NCI-H2029 (cell line): ENCODE results near the gene REM2.

Experiments used
- DNase-seq: peaks from one replicate; lab custom pipeline; 2025; lab: John Stamatoyannopoulos, UW

Gene REM2, protein sequence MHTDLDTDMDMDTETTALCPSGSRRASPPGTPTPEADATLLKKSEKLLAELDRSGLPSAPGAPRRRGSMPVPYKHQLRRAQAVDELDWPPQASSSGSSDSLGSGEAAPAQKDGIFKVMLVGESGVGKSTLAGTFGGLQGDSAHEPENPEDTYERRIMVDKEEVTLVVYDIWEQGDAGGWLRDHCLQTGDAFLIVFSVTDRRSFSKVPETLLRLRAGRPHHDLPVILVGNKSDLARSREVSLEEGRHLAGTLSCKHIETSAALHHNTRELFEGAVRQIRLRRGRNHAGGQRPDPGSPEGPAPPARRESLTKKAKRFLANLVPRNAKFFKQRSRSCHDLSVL

DNA sequence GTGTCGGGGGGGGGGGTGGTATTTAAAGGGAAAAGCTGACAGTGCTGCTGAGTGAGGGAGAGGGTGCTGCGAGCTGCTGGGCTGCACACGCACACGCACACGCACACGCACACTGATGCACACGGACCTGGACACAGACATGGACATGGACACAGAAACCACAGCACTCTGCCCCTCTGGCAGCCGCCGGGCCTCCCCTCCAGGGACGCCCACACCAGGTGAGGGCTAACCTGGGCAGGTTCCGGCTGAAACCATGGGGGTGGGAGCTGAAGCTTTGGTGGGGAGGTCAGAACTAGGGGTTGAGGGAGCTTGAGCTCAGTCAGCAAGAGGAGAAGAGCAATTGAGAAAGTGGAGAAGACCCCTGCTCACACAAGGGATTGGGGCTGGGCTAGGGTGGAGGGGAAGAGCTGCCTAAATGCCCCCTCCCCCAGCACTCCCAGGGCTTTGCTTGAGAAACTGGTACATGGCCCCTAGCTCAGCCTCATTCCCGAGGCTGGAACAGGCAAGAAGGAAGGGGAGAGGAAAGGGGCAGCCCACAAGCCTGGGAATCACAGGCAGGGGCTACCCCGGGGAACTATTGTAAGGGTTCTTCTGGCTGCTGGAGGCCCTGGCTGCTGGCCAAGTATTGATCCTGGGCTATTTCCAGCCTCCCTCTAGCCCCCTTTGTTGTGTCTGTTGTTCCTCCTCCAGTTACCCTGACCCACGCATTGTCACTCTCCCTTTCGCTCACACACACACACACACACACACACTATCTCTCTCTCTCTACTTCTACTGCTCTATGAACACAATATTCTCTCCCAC is at the start of gene REM2:
Gene REM2, plus strand, starts transcription at position 50 of the 804 bp plus-strand sequence. Its CDS starts 66 bp downstream, at position 116.
- peak; percentile 65 for DNase-seq

DNA sequence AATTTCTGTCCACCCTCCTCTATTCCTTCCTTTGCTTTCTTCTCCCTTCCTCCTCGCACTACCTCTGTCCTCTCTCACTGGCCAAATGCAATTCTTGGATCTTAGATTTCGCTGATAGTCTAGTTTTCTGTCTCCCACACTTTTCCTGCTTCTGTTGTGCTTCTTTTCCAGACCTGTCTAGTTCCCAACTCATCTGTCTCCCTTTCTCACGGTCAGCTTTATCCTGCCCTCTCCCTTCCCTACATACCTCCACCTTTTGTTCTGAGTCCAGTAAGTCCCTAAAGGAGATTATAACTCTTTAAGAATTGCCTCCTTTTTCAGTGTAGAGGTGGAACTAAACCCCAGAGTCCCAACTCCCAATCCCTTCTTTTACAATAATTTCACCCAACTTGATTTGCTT is 47.5 kb upstream of the REM2 start:
- no peak for DNase-seq

DNA sequence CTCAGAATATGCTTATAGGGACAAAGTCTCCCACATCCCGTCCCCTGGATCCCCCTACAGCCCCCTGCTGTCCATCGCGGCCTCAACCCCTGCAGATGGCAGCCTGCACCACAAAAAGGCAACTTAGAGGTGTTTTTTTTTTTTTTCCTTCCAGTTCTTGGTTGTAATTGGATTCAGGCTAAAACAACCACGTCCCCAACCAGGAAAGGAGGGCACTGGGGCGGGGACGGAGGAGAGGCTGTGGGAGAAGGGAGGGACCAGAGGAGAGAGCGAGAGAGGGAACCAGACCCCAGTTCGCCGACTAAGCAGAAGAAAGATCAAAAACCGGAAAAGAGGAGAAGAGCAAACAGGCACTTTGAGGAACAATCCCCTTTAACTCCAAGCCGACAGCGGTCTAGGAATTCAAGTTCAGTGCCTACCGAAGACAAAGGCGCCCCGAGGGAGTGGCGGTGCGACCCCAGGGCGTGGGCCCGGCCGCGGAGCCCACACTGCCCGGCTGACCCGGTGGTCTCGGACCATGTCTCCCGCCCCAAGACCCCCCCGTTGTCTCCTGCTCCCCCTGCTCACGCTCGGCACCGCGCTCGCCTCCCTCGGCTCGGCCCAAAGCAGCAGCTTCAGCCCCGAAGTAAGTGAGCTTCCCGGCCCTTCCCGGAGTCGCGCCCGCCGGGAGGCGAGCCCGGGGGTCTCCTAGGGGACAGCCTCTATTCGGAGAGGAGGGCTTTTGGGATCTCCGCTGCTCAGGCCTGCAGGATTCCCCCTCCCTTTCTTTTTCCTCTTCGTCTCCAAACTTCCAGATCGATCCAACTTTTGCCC is 46.5 kb upstream of the REM2 start, which contains the start of gene MMP14:
Gene MMP14, plus strand, starts transcription at position 285 of the 813 bp plus-strand sequence. Its CDS starts 233 bp downstream, at position 518.
- DNase-seq: no peak

DNA sequence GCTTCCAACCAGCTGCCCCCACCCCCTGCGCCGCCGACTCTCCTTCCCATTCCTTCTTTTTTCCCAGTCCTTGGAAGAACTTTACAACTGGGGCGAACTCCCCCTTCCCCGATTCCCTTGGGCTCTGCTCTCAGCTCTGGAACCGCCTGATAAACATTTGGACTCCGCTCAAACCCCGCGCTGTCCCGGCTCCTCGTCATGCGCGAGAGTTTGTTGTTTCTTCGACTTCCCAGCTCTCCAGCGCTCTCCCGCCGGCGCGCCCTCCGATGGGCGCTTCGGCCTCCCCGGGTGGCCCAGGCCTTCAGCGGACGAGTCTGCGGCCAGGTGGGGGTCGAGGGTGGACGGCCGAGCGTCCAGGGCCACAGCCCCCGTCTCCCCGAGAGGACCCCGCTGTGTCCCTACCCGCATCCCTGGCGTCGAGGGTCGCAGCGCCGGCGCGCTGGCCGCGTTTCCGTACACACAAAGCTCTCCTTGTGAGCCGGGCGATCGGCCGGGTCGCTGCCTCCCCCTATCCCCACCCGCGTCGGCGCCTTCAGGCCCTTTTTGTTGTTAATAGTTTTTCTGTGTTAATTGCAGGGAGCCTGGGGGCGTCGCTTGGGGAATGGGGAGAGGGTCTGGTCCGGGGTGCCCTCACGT is 45.8 kb upstream of the REM2 start:
- DNase-seq: peak; percentile 68

DNA sequence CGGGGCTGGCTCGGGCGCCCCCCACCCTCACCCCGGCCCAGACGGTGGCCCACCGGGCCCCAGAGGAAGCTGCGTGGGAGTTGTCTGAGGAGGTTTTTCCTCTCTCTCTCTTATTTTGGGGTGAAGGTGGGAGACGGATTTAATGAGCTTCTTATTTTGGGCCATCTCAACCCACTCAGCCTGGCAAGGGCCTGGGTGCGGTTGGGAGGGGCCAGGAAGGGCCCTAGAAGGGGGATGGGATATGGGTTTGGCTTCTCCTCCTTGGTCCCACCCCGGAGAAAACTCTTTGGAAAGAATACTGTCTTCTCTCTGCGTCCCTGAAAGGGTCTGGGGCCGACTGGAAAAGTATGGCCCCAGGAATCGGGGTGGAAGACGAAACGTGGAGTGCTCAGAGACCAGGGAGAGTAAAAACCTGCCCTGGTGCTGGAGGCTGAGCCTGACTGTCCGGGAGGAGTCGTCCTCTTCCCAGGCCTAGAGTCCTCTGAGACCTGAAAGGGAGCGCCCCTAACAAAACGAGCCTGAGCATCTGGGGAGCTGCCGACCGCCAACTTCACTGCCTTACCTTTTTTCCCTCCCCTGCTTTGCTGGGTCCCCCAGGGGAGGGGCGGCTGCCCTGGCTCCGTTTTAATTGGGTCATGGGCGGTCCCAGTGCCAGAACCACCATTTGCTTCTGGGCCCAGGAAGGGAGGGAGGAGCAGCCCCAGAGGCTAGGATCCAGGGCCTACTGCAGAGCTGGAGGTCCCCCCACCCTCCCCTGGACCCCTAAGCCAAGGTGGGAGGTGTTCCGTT is 45.1 kb upstream of the REM2 start:
- no peak for DNase-seq

DNA sequence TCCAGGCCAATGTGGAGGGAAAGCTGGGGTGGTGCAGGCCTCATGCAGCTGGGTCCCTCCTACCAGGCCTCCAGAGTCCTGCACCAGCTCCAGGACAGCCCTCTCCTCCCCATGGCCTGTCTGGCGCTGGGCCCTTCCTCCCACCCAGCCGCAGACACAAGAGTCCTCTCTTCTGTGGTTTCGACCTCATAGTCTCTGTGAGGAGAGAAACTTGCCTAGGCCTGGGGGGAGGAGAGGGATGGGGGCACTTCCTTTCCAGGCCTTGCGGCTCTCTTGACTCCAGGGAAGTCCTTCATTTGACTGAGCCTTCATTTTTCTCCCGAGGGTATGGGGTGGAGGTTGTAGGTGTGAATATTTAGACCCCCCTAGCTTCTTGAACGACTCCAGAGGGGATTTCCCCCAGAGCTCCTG is 44.4 kb upstream of the REM2 start:
- no peak for DNase-seq

DNA sequence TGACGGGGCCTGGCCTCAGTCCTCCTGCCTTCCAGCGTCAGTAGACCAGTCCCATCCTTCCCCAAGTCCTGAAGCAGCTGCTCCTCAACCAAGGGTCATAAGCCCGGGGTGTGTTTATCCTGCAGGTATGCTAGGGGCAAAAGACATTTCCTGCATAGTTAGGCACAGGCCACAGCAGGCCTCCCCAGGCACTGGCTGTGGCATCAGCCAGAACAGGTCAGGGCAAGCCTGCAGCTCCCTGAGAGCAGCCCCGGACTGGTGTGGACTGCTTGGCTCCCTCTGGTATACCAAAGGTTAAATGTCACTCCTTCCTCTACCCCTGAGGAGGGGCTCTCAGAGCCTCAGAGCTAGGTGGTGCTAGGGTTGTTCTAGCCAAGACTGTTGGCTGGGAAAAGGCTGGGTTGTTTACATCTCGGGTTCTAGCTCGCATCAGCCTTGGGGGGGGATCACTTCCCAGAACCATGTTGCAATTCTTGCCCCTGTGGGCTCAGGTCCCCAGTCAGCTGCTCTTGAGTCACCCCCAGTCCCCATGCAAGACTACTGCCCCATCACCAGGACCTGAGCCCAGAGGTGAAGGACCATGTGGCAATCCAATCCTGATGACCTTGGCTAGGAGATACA is 43.8 kb upstream of the REM2 start:
- DNase-seq: no peak

DNA sequence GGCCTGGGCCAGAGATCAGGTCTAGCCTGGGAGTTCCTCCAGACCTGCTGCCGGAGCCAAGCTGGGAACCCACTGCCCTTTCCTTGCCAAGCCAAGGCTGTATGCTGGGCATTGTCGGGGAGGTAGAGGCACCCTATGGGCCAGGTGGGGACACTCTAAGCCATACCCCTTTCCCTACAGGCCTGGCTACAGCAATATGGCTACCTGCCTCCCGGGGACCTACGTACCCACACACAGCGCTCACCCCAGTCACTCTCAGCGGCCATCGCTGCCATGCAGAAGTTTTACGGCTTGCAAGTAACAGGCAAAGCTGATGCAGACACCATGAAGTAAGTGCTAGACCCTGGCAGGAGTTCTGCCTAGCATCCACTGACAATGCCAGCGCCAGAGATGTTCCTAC is 41.7 kb upstream of the REM2 start:
- no peak for DNase-seq

DNA sequence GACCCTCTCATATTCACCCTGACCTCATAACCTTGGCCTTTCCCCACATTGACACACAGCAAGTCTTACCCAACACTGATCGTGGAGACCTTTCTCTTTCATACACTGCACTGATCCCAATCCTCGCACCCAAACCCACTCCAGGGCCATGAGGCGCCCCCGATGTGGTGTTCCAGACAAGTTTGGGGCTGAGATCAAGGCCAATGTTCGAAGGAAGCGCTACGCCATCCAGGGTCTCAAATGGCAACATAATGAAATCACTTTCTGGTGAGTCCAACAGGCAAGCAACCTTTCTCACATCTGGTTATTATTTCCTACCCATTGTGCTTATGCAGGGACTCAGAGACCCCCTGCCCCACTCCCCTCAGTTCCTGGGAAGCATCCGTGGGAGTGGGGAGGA is 41.3 kb upstream of the REM2 start:
- DNase-seq: no peak

DNA sequence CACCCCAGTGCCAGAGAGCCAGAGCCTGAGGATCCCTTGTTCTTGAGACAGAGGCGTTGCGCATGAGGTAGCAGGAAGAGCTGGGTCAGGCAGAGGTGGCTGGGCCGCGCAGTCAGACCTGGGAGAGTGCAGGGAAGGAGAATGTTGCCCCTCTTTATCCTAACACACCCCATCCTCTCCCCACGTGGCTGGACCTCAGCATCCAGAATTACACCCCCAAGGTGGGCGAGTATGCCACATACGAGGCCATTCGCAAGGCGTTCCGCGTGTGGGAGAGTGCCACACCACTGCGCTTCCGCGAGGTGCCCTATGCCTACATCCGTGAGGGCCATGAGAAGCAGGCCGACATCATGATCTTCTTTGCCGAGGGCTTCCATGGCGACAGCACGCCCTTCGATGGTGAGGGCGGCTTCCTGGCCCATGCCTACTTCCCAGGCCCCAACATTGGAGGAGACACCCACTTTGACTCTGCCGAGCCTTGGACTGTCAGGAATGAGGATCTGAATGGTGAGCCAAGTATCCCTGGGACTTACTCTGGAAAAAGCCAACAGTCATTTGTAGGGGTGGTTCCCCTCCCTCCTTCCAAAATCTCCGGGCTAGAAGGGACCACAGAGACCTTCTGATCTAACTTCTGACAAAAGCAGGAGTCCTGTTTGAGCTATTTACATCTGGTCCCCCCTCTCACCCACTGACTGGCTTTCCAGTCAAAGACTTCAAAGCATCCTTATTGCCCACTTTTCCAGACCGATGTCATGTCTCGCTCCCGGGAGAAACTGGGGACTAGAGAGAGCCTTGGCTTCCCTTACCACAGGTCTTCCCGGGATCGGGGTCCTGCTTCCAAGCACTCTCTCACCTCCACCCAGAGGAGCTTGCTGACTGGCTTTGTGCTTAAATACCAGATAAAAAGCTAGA is 40.6 kb upstream of the REM2 start:
- DNase-seq: no peak

DNA sequence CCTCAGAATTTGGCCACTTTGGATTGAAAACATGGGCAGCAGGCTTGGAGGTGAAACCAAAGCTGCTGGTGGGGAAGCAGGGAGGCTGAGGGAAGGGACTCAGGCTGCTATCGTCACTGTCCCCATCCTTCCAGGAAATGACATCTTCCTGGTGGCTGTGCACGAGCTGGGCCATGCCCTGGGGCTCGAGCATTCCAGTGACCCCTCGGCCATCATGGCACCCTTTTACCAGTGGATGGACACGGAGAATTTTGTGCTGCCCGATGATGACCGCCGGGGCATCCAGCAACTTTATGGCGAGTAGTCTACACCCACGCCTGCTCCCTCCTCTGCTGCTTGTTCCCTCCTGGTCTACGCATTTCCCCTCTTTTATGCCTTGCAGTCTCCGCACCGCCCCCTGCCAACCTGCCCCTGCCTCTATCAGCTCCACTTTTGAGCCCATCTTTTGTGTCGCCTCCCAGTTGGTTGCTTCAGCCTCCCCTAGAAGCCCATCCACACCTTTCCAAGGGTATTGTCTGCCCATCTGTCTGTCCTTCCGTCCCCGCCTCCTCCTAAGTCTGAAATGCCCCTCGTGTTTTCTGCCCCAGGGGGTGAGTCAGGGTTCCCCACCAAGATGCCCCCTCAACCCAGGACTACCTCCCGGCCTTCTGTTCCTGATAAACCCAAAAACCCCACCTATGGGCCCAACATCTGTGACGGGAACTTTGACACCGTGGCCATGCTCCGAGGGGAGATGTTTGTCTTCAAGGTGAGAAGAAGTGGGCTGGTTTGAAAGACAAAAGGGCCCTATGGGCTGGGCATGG is 39.7 kb upstream of the REM2 start:
- no peak for DNase-seq

DNA sequence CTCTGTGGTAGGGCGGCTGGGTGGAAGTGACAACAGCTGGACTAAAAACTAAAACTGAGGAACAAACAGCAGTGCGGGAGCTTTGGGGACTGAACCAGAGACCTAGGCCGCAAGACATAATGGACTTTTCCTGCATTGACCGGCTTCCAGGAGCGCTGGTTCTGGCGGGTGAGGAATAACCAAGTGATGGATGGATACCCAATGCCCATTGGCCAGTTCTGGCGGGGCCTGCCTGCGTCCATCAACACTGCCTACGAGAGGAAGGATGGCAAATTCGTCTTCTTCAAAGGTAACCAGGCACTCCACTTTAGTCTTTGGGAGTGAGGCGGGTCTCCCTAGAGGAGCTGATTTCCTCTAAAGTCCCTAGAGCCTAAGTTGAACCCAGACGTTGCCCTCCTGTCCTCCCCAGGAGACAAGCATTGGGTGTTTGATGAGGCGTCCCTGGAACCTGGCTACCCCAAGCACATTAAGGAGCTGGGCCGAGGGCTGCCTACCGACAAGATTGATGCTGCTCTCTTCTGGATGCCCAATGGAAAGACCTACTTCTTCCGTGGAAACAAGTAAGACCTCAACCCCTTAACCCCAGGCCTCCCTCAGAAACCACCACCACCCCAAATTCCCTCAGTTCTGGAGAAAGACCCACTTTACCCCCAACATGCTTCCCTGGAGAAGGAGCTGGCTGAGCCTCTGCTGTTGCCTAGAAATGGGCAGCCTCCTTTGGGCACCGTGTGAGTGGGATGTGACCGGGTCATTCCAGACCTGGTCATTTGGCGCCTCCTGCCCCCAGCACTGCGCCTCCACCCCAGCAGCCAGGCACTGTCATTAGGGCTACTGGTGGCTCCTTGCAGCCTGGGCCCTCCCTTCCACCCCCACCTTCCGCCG is 38.6 kb upstream of the REM2 start:
- no peak for DNase-seq

DNA sequence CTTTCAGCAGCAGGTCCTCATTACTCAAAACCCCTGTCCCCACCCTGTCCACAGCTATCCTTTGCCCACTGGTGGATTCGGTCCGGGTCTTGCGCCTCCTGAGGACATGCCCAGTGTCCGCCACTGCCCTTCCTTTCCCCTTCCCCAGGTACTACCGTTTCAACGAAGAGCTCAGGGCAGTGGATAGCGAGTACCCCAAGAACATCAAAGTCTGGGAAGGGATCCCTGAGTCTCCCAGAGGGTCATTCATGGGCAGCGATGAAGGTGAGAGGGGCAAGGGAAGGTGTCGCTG is 38.0 kb upstream of the REM2 start:
- no peak for DNase-seq

DNA sequence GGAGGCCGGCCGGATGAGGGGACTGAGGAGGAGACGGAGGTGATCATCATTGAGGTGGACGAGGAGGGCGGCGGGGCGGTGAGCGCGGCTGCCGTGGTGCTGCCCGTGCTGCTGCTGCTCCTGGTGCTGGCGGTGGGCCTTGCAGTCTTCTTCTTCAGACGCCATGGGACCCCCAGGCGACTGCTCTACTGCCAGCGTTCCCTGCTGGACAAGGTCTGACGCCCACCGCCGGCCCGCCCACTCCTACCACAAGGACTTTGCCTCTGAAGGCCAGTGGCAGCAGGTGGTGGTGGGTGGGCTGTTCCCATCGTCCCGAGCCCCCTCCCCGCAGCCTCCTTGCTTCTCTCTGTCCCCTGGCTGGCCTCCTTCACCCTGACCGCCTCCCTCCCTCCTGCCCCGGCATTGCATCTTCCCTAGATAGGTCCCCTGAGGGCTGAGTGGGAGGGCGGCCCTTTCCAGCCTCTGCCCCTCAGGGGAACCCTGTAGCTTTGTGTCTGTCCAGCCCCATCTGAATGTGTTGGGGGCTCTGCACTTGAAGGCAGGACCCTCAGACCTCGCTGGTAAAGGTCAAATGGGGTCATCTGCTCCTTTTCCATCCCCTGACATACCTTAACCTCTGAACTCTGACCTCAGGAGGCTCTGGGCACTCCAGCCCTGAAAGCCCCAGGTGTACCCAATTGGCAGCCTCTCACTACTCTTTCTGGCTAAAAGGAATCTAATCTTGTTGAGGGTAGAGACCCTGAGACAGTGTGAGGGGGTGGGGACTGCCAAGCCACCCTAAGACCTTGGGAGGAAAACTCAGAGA is 37.0 kb upstream of the REM2 start:
- no peak for DNase-seq

DNA sequence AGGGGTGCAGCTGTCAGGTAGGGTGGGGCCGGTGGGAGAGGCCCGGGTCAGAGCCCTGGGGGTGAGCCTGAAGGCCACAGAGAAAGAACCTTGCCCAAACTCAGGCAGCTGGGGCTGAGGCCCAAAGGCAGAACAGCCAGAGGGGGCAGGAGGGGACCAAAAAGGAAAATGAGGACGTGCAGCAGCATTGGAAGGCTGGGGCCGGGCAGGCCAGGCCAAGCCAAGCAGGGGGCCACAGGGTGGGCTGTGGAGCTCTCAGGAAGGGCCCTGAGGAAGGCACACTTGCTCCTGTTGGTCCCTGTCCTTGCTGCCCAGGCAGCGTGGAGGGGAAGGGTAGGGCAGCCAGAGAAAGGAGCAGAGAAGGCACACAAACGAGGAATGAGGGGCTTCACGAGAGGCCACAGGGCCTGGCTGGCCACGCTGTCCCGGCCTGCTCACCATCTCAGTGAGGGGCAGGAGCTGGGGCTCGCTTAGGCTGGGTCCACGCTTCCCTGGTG is 36.2 kb upstream of the REM2 start:
- no peak for DNase-seq

DNA sequence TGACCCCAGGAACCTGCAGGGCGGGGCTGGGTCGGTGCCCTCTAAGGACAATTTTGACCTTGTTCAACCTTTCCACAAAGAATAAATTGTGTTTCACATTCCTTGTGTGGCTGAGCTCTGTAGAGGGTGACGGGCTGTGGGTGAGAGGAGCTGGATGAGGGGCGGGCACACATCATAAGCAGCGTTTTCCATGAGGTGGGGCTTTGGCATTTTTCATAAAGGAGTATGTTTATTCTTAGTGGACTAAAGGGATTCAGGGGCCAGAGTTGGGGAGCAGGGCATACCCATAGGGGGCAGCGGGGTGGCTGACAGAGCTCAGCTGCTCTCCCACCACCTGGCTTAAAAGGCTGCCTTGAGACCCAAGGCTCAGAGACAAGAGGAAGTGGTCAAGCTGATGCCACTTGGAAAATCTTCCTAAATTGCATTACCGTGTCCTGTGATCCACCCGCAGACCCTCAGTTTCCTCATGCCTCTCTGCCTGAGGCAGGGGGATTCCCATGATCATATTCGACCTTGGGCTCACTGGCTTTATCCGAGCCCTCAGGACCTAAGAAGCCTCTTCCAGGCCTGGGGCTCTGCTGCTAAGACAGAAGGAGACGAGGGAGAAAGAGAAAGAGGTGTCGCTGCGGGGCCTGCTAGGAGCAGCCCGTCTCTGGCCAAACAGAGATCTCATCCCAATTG is 35.2 kb upstream of the REM2 start:
- DNase-seq: no peak
